ENCODE measurements around the gene ZNF366.

- no peak for TF ChIP-seq CTCF (IDR thresholded peaks at IDR 0.05)
- TF ChIP-seq POLR2AphosphoS5 (IDR thresholded peaks at IDR 0.05) = no peak
Observed at GRCh38 chr5:72407078-72407477, 100.1 kb downstream of the ZNF366 start.
